CD4-positive, alpha-beta T cell treated with Interleukin-12 subunit alpha and Interleukin-12 subunit beta, for 1 hour (primary cell): Measurements from ENCODE around the gene SLC30A10.
"Not testable (repeated sequence)": the region's sequence is repeated elsewhere in the genome, so short reads cannot be mapped to it uniquely, and the experiment has no call there.

Experiments
- DNase-seq: peaks from one replicate; pipeline ENCODE4 v3.0.0-alpha.2; 2020

SLC30A10 gene

DNA sequence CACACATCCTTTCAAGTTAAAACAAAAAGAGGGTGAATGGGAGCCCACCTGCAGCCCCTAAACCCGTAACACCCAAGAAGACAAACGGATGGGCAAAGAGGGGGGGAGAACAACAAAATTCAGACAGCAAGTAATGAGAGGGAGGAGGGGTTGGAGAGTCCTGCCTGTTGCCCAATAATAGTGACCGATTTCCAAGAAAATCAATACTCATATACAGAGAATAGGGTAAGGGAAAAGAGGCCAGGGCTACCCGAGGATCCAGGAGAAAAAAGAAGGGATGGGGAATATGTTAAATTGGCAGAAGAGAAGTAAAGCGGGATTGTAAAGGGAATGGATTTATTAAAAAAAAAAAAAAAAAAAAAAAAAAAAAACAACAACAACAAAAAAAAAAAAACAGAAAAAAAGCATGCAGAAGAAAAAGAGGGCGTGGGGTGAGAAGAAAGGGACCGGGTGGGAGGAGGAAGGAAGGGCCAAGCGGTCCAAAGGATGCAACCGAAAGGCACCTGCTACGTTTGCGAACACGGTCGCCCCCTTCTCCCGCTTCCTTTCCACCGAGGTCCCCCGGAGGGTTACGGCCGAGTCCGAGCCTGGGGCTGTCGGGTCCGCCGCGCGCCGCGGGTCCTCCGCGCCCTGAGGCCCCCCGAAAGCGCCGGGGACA is 930 bp downstream of the SLC30A10 start:
- no peak for DNase-seq

DNA sequence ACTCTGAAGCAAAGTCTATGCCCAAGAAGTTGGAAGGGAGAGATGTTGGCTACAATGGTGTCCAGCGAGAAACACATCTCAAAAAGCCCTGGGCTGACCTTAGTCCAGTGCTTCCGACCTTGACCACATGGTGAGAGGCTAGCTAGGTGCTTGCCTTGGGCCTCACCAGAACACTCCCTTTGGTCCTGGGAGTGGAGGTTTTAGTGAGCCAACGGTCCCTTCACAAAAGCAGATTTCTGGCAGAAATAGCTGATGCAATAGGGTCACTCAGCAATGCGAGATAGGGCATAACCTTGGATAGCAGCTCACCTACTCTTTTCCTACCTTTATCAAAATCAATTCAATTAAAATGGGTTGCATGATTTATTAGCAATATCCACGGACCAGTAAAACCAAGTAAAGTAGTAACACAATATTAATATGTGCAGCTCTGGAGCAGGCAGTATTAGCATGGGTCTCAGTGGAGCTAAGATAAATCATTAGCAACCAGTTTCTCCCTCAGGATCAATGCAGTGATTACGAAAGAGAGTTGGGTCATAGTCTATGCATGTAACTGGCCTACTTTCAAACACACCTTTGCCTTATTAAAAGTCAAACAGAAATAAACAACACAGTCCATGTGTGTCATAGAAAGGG is 1.9 kb downstream of the SLC30A10 start:
- DNase-seq = no peak

DNA sequence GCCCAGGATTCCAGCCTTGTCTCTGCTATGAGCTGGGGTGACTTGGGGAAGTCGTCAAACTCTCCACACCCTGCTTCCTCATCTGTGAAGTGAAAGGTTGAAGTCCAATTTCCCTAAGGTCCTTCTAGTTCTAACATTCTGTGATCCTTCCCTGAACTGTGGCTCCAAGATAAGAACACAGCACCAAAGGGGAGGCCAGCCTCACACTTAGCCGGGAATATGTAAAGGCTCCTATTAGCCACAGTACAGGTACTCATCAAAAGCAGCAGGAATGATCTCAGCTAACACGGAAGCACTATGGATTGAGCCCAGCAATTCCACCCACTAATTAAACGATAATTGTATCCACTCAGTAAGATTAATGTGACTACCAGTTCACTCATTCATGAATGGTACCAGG is 4.0 kb downstream of the SLC30A10 start:
- DNase-seq = no peak

DNA sequence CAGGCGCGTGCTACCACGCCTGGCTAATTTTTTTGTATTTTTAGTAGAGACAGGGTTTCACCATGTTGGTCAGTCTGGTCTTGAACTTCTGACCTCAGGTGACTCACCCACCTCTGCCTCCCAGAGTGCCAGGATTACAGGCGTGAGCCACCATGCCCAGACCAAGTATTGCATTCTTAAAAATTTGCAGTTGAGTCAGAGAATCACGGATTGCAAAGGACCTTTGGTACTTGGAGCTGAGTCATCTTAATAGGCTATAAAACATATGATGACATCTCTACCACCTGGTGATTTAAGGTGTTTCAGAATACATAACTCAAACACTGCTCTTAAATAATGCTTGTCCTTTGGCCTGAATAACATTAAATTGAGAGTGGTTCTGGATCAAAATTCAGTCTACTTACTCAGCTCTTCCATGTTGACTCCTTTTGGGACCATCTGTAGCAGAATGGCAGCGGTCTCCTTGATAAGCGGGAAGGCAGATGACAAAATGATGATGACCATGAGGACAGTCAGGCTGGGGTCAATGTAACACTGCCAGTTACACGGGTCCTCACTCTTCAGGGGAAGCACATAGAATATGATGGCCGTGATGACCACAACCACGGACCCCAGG is 10.4 kb downstream of the SLC30A10 start:
- no peak for DNase-seq

DNA sequence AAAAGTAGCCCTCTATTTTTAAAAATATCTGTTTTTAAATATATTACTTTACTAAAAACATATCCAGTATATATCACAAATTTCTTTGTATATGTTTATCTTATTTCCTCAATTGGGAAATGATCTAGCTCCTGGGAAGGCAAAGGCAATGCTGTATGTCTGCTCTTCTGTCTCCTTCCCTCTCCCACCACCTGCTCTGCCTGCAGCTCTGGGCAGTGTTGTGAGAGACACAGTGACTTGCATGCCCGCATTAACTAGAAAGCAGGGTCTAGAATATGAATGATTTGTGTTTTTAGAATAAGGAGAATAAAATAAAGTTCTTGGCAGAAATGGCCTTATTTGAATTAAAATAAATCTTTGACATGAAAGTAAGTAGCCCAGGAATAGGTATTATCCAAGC is 11.1 kb downstream of the SLC30A10 start:
- no peak for DNase-seq

DNA sequence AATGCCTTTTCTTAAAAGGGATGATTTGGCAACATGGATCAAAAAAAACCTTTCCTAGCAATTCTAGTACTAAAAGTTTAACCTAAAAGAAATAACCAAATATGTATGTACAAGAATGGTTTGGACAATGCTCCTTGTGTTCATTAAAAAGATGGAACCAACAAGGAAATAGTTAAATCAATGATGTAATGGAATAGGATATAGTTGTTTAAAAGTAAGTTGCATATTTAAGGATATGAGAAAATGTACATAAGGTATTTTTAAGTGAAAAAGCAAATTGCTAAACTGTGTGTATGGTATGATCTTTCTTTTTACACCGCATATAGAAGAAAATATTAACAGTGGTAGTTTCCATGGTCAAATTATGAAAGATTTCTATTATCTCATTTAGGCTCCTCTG is 12.1 kb downstream of the SLC30A10 start:
- DNase-seq = no peak

DNA sequence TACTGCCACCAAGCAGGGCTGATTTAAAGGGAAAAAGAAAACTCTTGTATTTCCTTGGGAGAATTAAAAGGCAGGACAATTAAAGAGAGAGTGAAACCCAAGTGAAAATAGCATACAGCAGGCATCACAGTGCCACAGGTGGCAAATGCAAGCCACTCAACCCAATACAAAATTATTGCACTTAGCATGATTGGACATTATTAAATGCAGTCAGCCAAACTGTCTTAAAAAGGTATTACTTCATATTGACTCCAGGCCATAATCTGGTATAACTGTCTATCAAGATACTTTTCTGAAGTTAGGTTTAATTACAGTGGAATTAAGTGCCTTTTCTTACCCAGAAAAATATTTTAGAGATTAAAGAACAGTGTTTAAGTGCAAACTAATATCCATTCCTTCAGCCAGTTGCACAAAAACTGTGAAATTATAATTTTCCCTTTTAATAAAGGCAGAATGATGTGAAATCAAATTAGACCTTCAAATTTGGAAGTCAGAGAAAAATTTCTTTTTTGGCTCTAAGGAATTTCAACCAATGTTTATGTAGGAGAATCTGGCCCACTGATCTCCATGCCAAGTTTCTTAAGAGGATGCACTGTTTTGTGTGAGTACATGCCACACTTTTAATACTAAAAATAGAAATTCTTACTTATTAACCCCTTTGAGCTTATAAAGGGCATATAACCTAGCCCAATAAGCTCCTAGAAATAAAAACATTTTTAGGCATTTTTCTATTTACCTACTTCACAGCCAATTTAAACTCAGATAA is 15.2 kb downstream of the SLC30A10 start:
- no peak for DNase-seq

DNA sequence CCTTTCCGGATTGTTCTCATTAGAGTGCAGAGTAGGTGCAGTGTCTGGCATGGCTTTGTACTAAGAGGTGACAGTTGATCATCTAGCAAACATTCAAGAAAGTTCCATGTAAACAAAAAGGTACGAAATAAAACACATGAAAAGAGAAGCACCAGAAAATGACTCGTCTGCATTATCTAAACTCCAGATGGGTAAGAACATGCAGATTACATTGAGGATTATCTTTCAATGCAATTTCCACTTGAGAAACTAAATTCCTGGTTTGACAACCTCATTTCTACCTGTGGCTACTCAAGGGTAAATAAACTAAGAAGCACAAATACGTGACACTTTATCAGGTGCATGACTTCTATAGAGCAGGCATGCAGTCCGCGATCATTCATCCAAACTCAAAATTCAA is 17.6 kb downstream of the SLC30A10 start:
- no peak for DNase-seq

DNA sequence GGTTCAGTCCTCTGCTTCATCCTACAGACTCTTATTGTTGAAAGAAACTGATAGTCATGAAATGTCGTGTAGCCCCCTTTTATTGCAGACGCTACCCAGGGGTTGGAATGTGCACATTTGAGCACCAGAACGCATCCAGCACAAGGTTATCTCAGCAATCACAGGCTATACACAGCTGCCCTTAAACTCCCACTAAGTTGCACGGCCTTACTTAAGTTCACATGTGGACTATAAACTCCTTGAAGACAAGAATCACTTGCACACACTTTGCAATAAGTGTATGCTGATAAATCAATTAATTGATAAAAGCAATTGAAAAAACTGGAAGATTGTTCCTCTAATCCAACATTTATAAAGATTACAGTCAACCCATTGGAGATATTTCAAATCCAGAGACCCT is 18.9 kb downstream of the SLC30A10 start:
- DNase-seq = no peak

DNA sequence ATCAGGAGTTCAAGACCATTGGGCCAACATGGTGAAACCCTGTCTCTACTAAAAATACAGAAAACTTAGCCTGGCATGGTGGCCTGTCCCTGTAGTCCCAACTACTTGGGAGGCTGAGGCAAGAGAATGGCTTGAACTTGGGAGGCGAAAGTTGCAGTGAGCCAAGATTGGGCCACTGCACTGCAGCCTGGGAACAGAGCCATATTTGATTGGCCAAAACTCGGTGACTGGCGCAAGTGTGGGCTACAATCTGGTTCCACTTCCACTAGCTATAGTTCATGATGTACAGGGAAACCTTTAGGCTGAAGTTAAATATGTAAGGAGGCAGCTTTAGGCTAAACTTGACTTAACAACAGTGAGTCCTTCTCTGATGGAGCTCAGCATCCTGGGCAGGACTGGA is 20.2 kb downstream of the SLC30A10 start:
- no peak for DNase-seq

DNA sequence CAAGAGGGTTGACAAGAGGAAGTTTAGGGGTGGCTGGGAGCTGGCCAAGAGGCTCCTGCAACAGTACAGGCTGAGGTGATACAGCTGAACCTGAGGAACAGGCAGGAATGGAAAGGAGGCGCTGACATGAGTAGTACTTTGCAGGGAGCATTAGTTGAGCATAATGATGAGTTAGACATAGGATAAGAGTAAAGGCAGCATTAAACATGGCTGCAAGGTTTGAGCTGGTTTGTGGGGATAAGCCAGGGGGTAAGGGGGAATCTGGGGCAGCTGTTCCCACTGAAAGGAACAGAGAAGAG is 20.6 kb downstream of the SLC30A10 start:
- no peak for DNase-seq

DNA sequence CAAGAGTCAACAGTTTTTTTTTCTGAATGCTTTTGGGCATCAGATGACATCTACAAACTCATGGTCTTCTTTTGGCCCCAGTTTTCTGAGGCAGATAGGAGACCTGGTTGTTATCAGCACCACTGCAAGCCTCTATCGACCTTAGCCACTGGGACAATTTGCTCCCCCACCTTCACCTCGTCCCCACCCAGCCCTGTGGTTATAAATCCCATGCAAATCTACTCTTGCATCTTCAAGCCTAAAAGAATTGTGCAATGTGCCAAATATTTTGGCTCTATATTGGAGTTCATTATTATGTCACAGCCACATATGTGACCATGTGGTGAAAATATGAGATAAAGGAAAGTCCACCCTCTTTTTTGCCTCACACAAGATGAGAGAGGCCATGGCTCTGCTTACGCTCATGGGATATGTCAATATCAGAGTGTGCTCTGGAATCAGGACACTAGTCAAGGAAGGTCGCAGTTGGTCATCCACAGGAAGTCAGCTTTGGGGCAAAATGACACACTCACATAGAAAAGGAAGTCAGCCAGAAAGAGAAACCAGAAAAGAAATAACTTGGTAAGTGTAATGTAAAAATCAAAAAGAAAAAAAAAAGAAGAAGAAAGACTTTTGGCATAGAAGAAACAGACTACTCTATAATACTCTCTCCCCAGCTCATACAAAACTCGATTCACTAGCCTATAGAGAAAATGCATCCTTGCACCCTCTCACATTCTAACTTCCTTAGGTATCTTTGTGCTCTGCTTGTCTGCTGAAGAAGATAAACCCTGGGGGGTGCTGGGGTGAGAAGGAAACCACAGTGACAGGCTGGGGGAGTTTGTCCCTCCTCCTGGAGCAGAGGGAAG is 21.2 kb downstream of the SLC30A10 start:
- DNase-seq = no peak

DNA sequence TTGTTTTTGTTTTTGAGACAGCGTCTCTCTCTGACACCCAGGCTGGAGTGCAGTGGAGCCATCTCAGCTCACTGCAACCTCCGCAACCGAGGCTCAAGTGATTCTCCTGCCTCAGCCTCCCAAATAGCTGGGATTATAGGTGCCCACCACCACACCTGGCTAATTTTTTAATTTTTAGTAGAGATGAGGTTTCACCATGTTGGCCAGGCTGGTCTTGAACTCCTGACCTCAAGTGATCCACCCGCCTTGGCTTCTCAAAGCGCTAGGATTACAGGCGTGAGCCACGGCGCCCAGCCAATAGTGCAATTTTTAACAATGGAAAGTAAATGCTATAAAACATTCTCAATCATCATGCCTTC is 21.8 kb downstream of the SLC30A10 start:
- not testable (repeated sequence) for DNase-seq

DNA sequence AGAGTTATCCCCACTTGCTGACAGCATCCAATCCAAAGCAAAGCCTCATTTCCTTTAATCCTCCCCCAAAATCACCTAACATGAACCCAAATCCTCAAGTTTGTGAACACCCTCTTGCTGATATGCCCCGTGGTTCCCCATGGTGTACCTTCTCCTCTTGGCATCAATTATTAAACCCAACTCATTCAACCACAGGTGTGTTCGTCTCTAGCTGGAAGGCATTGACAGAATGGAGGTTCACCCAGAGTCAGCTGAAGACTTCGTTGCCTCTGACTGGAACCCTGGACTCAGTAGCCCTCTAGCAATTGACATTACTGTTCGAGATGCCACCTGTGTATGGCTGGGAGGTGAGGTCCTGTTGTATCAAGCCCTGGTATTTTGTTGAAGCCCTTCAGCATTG is 22.8 kb downstream of the SLC30A10 start:
- no peak for DNase-seq

DNA sequence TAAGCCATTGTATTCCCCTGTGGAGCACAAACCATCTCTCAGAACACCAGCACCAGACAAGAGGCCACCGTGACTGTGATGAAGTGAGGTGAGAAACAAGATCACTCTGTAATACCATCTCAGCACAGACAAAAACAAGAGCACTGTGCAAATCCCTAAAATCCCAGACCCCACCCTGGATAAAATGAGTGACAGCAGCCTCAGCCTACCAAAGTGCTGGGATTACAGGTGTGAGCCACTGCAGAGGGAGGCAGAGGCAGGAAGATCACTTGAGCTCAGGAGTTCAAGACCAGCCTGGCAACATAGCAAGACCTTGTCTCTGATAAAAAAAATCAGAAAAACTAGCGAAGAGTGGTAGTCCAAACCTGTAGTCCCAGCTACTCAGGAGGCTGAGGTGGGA is 23.4 kb downstream of the SLC30A10 start:
- DNase-seq = no peak

DNA sequence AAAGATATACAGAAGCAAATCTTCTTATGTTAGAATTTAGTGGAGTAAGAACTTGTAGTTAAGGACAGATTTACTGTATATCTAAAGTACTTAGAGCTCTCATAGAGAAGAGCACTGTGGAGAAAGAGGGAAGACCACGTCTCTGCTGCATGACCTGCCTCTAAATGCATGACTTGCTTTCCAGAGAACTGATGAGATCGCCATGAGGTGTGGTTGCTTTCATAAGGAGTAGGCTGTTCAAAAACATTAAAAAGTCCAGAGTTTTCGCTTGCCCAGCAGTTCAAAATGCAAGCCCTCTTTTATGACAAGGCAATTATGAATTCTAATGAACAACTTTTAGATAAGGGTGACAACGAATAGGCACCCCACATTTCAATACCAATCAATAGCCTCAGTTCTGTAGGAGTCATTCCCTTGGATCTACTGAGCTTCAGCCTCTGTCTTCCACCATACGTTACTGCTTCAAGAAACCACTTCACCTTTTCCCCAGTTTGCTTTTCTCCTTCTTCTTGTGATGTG is 24.9 kb downstream of the SLC30A10 start:
- no peak for DNase-seq

DNA sequence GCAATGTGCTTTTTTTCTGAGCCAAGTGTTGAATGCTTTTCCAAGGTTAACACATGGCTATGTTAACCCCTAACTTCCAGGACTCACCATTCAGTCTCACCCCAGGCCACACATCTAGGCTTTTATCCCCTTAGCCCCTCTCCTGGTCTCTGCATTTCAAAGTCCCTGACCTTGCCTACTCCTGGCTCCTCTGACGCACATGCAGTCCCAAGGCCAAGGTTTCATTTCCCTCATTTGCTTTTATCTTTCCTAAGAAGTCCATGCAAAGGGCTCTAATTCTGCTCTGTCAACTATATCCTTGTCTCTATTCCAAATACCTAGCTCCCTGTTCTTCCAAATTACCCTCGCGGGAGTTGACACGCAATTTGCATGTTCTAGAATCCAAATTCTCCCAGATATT is 25.4 kb downstream of the SLC30A10 start:
- DNase-seq = no peak

DNA sequence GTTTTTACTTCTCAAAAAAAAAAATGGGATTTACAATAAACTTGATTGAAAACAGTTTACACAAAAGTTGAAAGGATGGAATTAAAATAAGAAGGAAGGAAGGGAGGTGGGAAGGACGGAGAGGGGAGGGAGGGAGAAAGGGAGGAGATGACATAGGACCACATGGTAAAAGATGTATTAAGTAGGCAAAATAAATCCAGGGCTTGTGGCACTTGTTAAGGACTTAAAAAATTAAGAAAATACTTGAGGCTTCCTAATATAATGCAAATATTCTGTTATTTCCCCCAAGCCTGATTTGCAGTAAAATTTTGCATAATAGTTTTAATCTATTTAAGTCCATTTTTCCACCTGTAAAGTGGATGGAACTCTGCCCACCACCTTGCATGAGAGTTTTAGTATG is 27.5 kb downstream of the SLC30A10 start:
- DNase-seq = no peak

DNA sequence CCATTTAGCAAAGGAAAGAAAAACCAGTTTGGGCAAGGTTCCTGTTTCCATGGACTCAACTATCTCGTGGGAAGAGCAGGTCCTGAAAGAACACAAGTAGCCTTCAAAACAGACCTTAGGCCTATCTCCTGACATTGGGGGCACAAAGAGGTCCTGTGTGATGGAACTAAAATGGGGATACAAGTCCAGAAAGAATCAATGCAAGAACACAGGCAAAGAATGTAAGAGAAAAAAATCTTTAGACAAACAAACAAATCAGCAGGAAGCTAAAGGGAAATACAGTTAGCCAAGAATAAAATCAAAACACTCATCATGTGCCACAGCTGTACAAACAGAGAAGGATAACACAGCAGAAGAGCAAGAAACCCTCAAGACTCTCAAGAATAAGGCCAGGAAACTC is 28.2 kb downstream of the SLC30A10 start:
- no peak for DNase-seq

DNA sequence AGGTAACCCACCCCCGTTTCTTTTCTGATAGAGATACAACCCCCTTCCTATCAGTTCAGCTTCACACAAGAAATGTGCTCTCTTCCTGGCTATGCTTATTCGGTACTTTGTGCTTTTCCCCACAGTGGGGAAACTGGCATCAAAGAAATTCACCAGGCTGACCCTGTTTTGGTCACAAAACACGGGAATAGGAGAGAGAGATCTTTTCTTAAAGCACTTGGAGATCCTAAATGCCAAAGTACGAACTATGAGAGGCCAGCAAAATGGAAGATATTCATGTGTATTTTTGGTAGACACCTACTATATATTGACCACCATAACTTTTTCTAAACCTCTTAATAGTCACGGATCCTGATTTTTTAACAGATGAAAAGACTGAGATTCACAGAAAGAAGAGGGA is 30.0 kb downstream of the SLC30A10 start:
- no peak for DNase-seq

DNA sequence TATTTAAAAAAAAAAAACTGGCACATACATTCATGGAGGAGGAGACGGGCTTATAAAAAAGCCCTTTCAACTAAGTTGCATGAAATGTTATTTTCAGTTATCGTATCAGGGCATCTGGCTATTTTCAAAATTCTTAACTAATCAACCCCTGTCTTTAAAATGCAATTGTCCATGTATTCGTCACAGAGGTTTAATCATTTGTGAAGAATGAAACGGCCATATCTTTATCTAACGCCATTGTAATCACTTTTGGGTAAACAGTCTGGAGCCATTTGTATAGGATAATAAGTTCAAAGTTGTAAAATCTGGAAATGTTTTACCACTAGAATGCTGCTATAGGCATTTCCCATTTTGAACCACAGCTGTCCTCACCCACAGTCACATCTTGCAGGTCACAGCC is 30.4 kb downstream of the SLC30A10 start:
- DNase-seq = no peak

DNA sequence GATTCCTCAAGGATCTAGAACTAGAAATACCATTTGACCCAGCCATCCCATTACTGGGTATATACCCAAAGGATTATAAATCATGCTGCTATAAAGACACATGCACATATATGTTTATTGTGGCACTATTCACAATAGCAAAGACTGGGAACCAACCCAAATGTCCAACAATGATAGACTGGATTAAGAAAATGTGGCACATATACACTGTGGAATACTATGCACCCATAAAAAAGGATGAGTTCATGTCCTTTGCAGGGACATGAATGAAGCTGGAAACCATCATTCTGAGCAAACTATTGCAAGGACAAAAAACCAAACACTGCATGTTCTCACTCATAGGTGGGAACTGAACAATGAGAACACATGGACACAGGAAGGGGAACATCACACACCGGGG is 36.1 kb downstream of the SLC30A10 start:
- DNase-seq = not testable (repeated sequence)

DNA sequence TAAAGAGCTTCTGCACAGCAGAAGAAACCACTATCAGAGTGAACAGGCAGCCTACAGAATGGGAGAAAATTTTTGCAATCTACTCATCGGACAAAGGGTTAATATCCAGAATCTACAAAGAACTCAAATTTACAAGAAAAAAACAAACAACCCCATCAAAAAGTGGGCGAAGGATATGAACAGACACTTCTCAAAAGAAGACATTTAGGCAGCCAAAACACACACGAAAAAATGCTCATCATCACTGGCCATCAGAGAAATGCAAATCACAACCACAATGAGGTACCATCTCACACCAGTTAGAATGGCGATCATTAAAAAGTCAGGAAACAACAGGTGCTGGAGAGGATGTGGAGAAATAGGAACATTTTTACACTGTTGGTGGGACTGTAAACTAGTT is 36.5 kb downstream of the SLC30A10 start:
- DNase-seq = not testable (repeated sequence)
